Endothelial cell of umbilical vein (primary cell): ENCODE results near the gene ESRRB. TPM values are rescaled to one million over a fixed set of nuclear protein-coding genes. Genes with fewer than 3 reads are reported as not detected.

Experiments
- BruUV-seq: library from RNA; stranded (reverse); fragments of 400-500 nt; replicated peaks from 2 replicates; lab custom pipeline; 2021; lab: Mats Ljungman, UMichigan
- CTCF ChIA-PET: fragments of 300-600, 350-600 bp; sonication (Branson Sonifier 250); formaldehyde crosslinking; loops from one replicate; lab custom pipeline; 2021; ENCODE audit warnings: antibody characterized with exemption, inconsistent platforms; lab: Charles Lee
- POLR2A ChIA-PET: fragments of 300-600, 350-600 bp; sonication (Branson Sonifier 250); formaldehyde crosslinking; loops from one replicate; lab custom pipeline; 2021; ENCODE audit warnings: antibody characterized with exemption, inconsistent platforms; lab: Charles Lee
- DNase-seq: peaks from one replicate; pipeline ENCODE4 v3.0.0-alpha.2; 2011; ENCODE audit warnings: low read depth, low spot score
- FAIRE-seq: peaks from 2 replicates; lab custom pipeline; 2011; peaks lifted over from hg19 to GRCh38; lab: Jason Lieb, UNC
- H2AFZ ChIP-seq: 2 replicates; pipeline ENCODE4 v1.6.0; 2012; ENCODE audit warnings: low read depth, low read length, control low read depth, inconsistent platforms
- H3K27ac ChIP-seq: 2 replicates; pipeline ENCODE4 v1.5.1; 2011; ENCODE audit warnings: low read depth, mild to moderate bottlenecking, control low read depth, low read length, moderate library complexity; ENCODE audit not compliant: insufficient read depth
- H3K27me3 ChIP-seq, 2 experiments: 2 replicates each; pipeline versions ENCODE4 v1.6.0 to v1.6.1; 2011; ENCODE audit warnings: low read length in 2 of 2, mixed read lengths in 1 of 2; ENCODE audit not compliant: control insufficient read depth in 2 of 2, insufficient read depth in 2 of 2
- H3K36me3 ChIP-seq, 2 experiments: 2 replicates in 1 of 2; 3 replicates in 1 of 2; pipeline ENCODE4 v1.5.1; 2011; ENCODE audit warnings: low read length in 2 of 2, mild to moderate bottlenecking in 1 of 2, moderate library complexity in 1 of 2; ENCODE audit not compliant: control insufficient read depth in 2 of 2, insufficient read depth in 2 of 2; ENCODE audit errors: extremely low read depth in 1 of 2
- H3K4me1 ChIP-seq: 3 replicates; pipeline ENCODE4 v1.5.1; 2011; ENCODE audit warnings: mild to moderate bottlenecking, low read length; ENCODE audit not compliant: control insufficient read depth, insufficient read depth; ENCODE audit errors: extremely low read depth
- H3K4me2 ChIP-seq: 2 replicates; pipeline ENCODE4 v1.6.1; 2011; ENCODE audit warnings: low read length, control low read depth, mixed read lengths; ENCODE audit not compliant: insufficient read depth
- H3K4me3 ChIP-seq, 3 experiments: fragments of 200-600 bp in 1 of 3; sonication (generic), shearing (Covaris generic) in 1 of 3; replicated peaks in 1 of 3; 2 replicates each; pipeline ENCODE4 v1.5.1; 2011 to 2016; ENCODE audit warnings: control low read depth in 3 of 3, low read length in 3 of 3, mild to moderate bottlenecking in 2 of 3, inconsistent platforms in 1 of 3, low read depth in 1 of 3, moderate library complexity in 1 of 3; ENCODE audit not compliant: insufficient read depth in 1 of 3
- H3K79me2 ChIP-seq: 2 replicates; pipeline ENCODE4 v1.6.0; 2012; ENCODE audit warnings: low read length, inconsistent platforms; ENCODE audit not compliant: control insufficient read depth, insufficient read depth
- H3K9ac ChIP-seq: replicated peaks from 2 replicates; pipeline ENCODE3; 2011; ENCODE audit warnings: low read length, control low read depth; ENCODE audit not compliant: insufficient read depth; ENCODE audit errors: extremely low read depth
- H3K9me1 ChIP-seq: replicated peaks from 3 replicates; pipeline ENCODE4 v1.6.0; 2011; ENCODE audit warnings: mild to moderate bottlenecking, low read length; ENCODE audit not compliant: control insufficient read depth, insufficient read depth; ENCODE audit errors: extremely low read depth
- H3K9me3 ChIP-seq: replicated peaks from 2 replicates; pipeline ENCODE4 v1.5.1; 2012; ENCODE audit warnings: low read length, inconsistent platforms; ENCODE audit not compliant: control insufficient read depth, insufficient read depth
- H4K20me1 ChIP-seq: replicated peaks from 2 replicates; pipeline ENCODE3; 2011; ENCODE audit warnings: mild to moderate bottlenecking, low read length; ENCODE audit not compliant: control insufficient read depth, insufficient read depth; ENCODE audit errors: extremely low read depth
- EZH2 ChIP-seq: IDR thresholded peaks from 2 replicates; pipeline ENCODE4 v1.6.1; 2012; ENCODE audit warnings: borderline replicate concordance, low read depth, mild to moderate bottlenecking, moderate library complexity, low read length, inconsistent platforms; ENCODE audit not compliant: severe bottlenecking
- FOS ChIP-seq: IDR thresholded peaks from 2 replicates; pipeline ENCODE4 v1.6.1; 2011; ENCODE audit warnings: mild to moderate bottlenecking, low read length, moderate library complexity, borderline replicate concordance; ENCODE audit not compliant: insufficient read depth
- GATA2 ChIP-seq: IDR thresholded peaks from 2 replicates; pipeline ENCODE4 v1.7.0; 2011; ENCODE audit warnings: low read depth, mild to moderate bottlenecking, moderate library complexity, mixed read lengths, low read length; ENCODE audit not compliant: insufficient read length, insufficient read depth
- JUN ChIP-seq: IDR thresholded peaks from 2 replicates; pipeline ENCODE4 v1.6.1; 2011; ENCODE audit warnings: borderline replicate concordance, low read depth; ENCODE audit not compliant: insufficient read length, insufficient read depth
- MYC ChIP-seq: IDR thresholded peaks from one replicate; pipeline ENCODE4 v1.6.1; 2011; ENCODE audit warnings: mild to moderate bottlenecking, low read depth, low read length
- POLR2A ChIP-seq: IDR thresholded peaks from 2 replicates; pipeline ENCODE4 v1.6.1; 2012; ENCODE audit warnings: low read depth, mild to moderate bottlenecking, control low read depth, low read length
- POLR2AphosphoS5 ChIP-seq: IDR thresholded peaks from 2 replicates; pipeline ENCODE4 v1.6.1; 2012; ENCODE audit warnings: low read depth, mild to moderate bottlenecking, control low read depth, low read length, moderate library complexity; ENCODE audit not compliant: insufficient read depth
- dilution Hi-C: fragments of 300-500 bp; cut with MboI; formaldehyde crosslinking; loops from one replicate; pipeline ENCODE4 v1.15.0; 2019; ENCODE audit warnings: low sequenced_read_pairs; ENCODE audit not compliant: extremely low pct_ligation_motif_present
- intact Hi-C: fragments of 100-400 bp; cut with micrococcal nuclease; formaldehyde crosslinking; loops from one replicate; pipeline ENCODE4 v1.10.0; 2022
- polyA plus RNA-seq, 4 experiments: library from polyadenylated mRNA; depleted of rRNA in 3 of 4; stranded (reverse) in 3 of 4; unstranded in 1 of 4; fragments of >200 nt; gene quantifications; 2 replicates each; pipeline versions ENCODE4 v1.2.1 to v1.2.3, GENCODE V29; 2011 to 2012; ENCODE audit warnings: missing spikeins in 1 of 4
- total RNA-seq: library from RNA; stranded (reverse); gene quantifications from 2 replicates; pipeline ENCODE4 v1.2.3, GENCODE V29; 2021
- TF ChIP-seq, protein P1 (sequence below), 2 donors: IDR thresholded peaks; 1 replicate in 1 of 2; 2 replicates in 1 of 2; pipeline ENCODE4 v1.5.1; 2011; ENCODE audit warnings: low read length in 2 of 2, mild to moderate bottlenecking in 2 of 2, moderate library complexity in 2 of 2, control low read depth in 1 of 2, inconsistent platforms in 1 of 2, low read depth in 1 of 2; ENCODE audit not compliant: insufficient read depth in 1 of 2; ENCODE audit errors: extremely low read depth in 1 of 2
- TF ChIP-seq, protein P2 (sequence below): IDR thresholded peaks from 2 replicates; pipeline ENCODE4 v1.6.1; 2011; ENCODE audit not compliant: insufficient read depth, insufficient read length

The ESRRB gene
- total and polyA plus RNA-seq, 2 donors (not counting 3 experiments of a cell fraction or from before 2014, with no cell fraction given), result not detected

DNA sequence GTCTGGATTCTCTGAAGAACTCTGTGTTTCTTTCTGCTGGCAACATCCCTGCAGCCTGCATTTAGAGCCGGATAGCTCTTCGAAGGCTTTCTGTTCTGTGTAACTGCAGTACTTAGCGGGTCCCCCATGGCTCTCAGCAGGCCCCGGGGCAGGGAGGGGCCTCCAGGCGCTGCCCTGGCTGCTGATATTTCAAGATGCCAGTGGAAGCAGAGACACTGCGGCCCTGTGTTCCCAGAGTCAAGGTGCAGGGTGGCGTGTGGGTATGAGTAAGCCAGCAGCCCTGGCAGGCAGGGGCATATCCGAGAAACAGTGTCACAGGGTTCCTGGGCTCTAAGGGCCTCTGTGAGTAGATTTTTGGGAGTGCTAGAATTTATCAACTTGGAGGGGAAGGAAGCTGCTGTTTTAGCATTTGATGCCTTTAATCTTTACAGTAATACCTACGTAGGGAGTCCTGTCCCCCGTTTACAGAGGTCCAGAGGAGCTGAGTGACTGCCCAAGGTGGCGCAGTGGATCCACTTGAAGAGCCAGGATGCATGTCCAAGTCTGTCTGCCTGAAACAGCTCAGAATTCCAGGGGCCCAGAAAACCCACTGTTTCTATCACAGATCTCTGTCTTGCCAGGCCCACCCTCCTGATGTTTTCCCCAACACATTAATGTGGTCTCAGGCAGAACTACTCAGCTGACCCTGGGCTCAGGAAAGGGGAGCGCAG, 16.2 kb downstream of the ESRRB start:
- Histone ChIP-seq H3K27ac (no peak overlapping the region), H3K27me3 (peaks cover 0 to 3% of the 10 kb centered on the region in 2 experiments), H3K9ac (no peak overlapping the region), H3K4me1 (no peaks in the 10 kb centered on the region), H3K9me3 (no peaks in the 10 kb centered on the region), H2AFZ (no peak overlapping the region), H3K4me3 (no peak overlapping the region), H3K36me3 (no peaks in the 10 kb centered on the region), H3K79me2 (no peaks in the 10 kb centered on the region), H4K20me1 (no peaks in the 10 kb centered on the region), H3K9me1 (no peaks in the 10 kb centered on the region), H3K4me2 (no peak overlapping the region)
- intact Hi-C loops, result no loop called here
- TF ChIP-seq, protein P1, sequence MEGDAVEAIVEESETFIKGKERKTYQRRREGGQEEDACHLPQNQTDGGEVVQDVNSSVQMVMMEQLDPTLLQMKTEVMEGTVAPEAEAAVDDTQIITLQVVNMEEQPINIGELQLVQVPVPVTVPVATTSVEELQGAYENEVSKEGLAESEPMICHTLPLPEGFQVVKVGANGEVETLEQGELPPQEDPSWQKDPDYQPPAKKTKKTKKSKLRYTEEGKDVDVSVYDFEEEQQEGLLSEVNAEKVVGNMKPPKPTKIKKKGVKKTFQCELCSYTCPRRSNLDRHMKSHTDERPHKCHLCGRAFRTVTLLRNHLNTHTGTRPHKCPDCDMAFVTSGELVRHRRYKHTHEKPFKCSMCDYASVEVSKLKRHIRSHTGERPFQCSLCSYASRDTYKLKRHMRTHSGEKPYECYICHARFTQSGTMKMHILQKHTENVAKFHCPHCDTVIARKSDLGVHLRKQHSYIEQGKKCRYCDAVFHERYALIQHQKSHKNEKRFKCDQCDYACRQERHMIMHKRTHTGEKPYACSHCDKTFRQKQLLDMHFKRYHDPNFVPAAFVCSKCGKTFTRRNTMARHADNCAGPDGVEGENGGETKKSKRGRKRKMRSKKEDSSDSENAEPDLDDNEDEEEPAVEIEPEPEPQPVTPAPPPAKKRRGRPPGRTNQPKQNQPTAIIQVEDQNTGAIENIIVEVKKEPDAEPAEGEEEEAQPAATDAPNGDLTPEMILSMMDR (IDR thresholded peaks at IDR 0.05; ENCODE audit: extremely low read depth in 1 of 2, insufficient read depth in 1 of 2, low read depth in 1 of 2, low read length in 2 of 2), result no peak
- TF ChIP-seq EZH2 (no peak), POLR2A (no peak), POLR2AphosphoS5 (no peak), JUN (no peak), FOS (no peak), MYC (no peak), GATA2 (no peak)
- TF ChIP-seq, protein P2, sequence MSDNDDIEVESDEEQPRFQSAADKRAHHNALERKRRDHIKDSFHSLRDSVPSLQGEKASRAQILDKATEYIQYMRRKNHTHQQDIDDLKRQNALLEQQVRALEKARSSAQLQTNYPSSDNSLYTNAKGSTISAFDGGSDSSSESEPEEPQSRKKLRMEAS, result no peak
- CTCF ChIA-PET, result interaction anchor here (1.5 kb wide), 1 partner anchor 342 kb away, joined by 3 read pairs; no protein-coding TSS in a partner anchor
- FAIRE-seq (no peak), DNase-seq (no peak)
- dilution Hi-C loops, result no loop called here
- no TSS peak for BruUV-seq
- POLR2A ChIA-PET, result no interaction called here
